Neural progenitor cell (in vitro differentiated cells): ENCODE measurements around the gene ZNF483. TPM values are rescaled to one million over a fixed set of nuclear protein-coding genes. Genes with fewer than 3 reads are reported as not detected.

Source experiments
- DNase-seq: peaks from one replicate; pipeline ENCODE4 v3.0.0-alpha.2; 2016; ENCODE audit warnings: low spot score
- H2AFZ ChIP-seq: fragments of 200-600 bp; sonication (generic); replicated peaks from 2 replicates; pipeline ENCODE4 v1.6.1; 2016; ENCODE audit warnings: antibody characterized with exemption
- H3F3A ChIP-seq: fragments of 200-600 bp; sonication (generic); 2 replicates; pipeline ENCODE4 v1.6.1; 2016; ENCODE audit warnings: antibody characterized with exemption, low read depth
- H3K27ac ChIP-seq: fragments of 200-600 bp; sonication (generic); 2 replicates; pipeline ENCODE4 v1.5.1; 2016; ENCODE audit warnings: mild to moderate bottlenecking
- H3K27me3 ChIP-seq: fragments of 200-600 bp; sonication (generic); 2 replicates; pipeline ENCODE4 v1.6.1; 2016; ENCODE audit warnings: mild to moderate bottlenecking, moderate library complexity
- H3K36me3 ChIP-seq: fragments of 200-600 bp; sonication (generic); 2 replicates; pipeline ENCODE4 v1.5.1; 2016
- H3K4me1 ChIP-seq: fragments of 200-600 bp; sonication (generic); 2 replicates; pipeline ENCODE4 v1.6.1; 2016; ENCODE audit warnings: mixed run types
- H3K4me2 ChIP-seq: fragments of 200-600 bp; sonication (generic); 2 replicates; pipeline ENCODE4 v1.6.1; 2016
- H3K4me3 ChIP-seq: fragments of 200-600 bp; sonication (generic); 2 replicates; pipeline ENCODE4 v1.5.1; 2016
- H3K79me2 ChIP-seq: fragments of 200-600 bp; sonication (generic); 2 replicates; pipeline ENCODE4 v1.6.1; 2016; ENCODE audit warnings: low read depth
- H3K9ac ChIP-seq: fragments of 200-600 bp; sonication (generic); 2 replicates; pipeline ENCODE4 v1.6.1; 2016
- H3K9me3 ChIP-seq: fragments of 200-600 bp; sonication (generic); 2 replicates; pipeline ENCODE4 v1.5.1; 2016; ENCODE audit warnings: low read depth
- H4K20me1 ChIP-seq: fragments of 200-600 bp; sonication (generic); 2 replicates; pipeline ENCODE4 v1.6.1; 2016; ENCODE audit warnings: low read depth
- H3K27ac Mint-ChIP-seq: 3 replicates; pipeline ENCODE4 v1.8.0; 2021; ENCODE audit warnings: mixed read lengths
- H3K27me3 Mint-ChIP-seq: 2 replicates; pipeline ENCODE4 v1.8.0; 2022; ENCODE audit warnings: low read depth, mild to moderate bottlenecking, inconsistent platforms, moderate library complexity, mixed read lengths; ENCODE audit not compliant: insufficient read depth
- H3K36me3 Mint-ChIP-seq: 3 replicates; pipeline ENCODE4 v1.8.0; 2021; ENCODE audit warnings: mixed read lengths
- H3K4me1 Mint-ChIP-seq: 3 replicates; pipeline ENCODE4 v1.8.0; 2021; ENCODE audit warnings: mixed read lengths
- H3K4me3 Mint-ChIP-seq: 3 replicates; pipeline ENCODE4 v1.8.0; 2021; ENCODE audit warnings: mild to moderate bottlenecking, moderate library complexity, mixed read lengths
- H3K9me3 Mint-ChIP-seq: 3 replicates; pipeline ENCODE4 v1.8.0; 2020; ENCODE audit warnings: mixed read lengths
- EZH2 ChIP-seq: fragments of 200-600 bp; sonication (generic); IDR thresholded peaks from 2 replicates; pipeline ENCODE4 v1.6.1; 2017; ENCODE audit warnings: antibody characterized with exemption, mild to moderate bottlenecking, moderate library complexity
- EZH2phosphoT487 ChIP-seq: fragments of 200-600 bp; sonication (generic); IDR thresholded peaks from 2 replicates; pipeline ENCODE4 v1.6.1; 2017; ENCODE audit warnings: antibody characterized with exemption
- total RNA-seq: library from RNA; depleted of rRNA; stranded (reverse); fragments of >200 nt; gene quantifications from 2 replicates; pipeline ENCODE4 v1.2.3, GENCODE V29; 2015; ENCODE audit warnings: low replicate concordance
- TF ChIP-seq, protein P1 (sequence below): fragments of 200-600 bp; sonication (generic); IDR thresholded peaks from 2 replicates; pipeline ENCODE4 v1.5.1; 2017; ENCODE audit warnings: antibody characterized with exemption, mild to moderate bottlenecking

ZNF483 gene
- total RNA-seq, 1 donor from 2014 or later: 30.7 TPM

- H3F3A ChIP-seq: no peaks in the 10 kb centered on the region
- no peak overlapping the region for H3K4me2 ChIP-seq
- H3K4me1 Mint-ChIP-seq: no peaks in the 10 kb centered on the region
- no peaks in the 10 kb centered on the region for H3K36me3 Mint-ChIP-seq
- no peaks in the 10 kb centered on the region for H3K4me1 ChIP-seq
- no peaks in the 10 kb centered on the region for H3K79me2 ChIP-seq
- no peak overlapping the region for H3K9ac ChIP-seq
- H3K9me3 ChIP-seq: no peaks in the 10 kb centered on the region
- no peak overlapping the region for H3K4me3 ChIP-seq
- H3K27me3 ChIP-seq: no peaks in the 10 kb centered on the region
- H3K9me3 Mint-ChIP-seq: no peaks in the 10 kb centered on the region
- TF ChIP-seq EZH2 (no peak), EZH2phosphoT487 (no peak)
- TF ChIP-seq, protein P1, sequence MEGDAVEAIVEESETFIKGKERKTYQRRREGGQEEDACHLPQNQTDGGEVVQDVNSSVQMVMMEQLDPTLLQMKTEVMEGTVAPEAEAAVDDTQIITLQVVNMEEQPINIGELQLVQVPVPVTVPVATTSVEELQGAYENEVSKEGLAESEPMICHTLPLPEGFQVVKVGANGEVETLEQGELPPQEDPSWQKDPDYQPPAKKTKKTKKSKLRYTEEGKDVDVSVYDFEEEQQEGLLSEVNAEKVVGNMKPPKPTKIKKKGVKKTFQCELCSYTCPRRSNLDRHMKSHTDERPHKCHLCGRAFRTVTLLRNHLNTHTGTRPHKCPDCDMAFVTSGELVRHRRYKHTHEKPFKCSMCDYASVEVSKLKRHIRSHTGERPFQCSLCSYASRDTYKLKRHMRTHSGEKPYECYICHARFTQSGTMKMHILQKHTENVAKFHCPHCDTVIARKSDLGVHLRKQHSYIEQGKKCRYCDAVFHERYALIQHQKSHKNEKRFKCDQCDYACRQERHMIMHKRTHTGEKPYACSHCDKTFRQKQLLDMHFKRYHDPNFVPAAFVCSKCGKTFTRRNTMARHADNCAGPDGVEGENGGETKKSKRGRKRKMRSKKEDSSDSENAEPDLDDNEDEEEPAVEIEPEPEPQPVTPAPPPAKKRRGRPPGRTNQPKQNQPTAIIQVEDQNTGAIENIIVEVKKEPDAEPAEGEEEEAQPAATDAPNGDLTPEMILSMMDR: no peak
- no peak overlapping the region for H3K27ac ChIP-seq
- no peak overlapping the region for H3K4me3 Mint-ChIP-seq
- H3K36me3 ChIP-seq: peaks cover 5% of the 10 kb centered on the region
- H4K20me1 ChIP-seq: no peaks in the 10 kb centered on the region
- no peak for DNase-seq
- no peak overlapping the region for H2AFZ ChIP-seq
- no peak overlapping the region for H3K27ac Mint-ChIP-seq
- H3K27me3 Mint-ChIP-seq: no peaks in the 10 kb centered on the region
Observed at GRCh38 chr9:111588846-111589245, 63.9 kb downstream of the ZNF483 start.

GRCh38 chr9:111597852-111598732, 73.1 kb downstream of the ZNF483 start:
- Mint-ChIP-seq H3K4me1 (peaks cover 15% of the 10 kb centered on the region), H3K27me3 (peaks cover 16% of the 10 kb centered on the region), H3K36me3 (peaks cover 10% of the 10 kb centered on the region), H3K9me3 (peaks cover 2% of the 10 kb centered on the region), H3K27ac (no peak overlapping the region), H3K4me3 (peak overlapping the region; percentile 90)
- peak; percentile 80 for DNase-seq
- Histone ChIP-seq H3K27me3 (peaks cover 13% of the 10 kb centered on the region), H3K9me3 (no peaks in the 10 kb centered on the region), H2AFZ (peak overlapping the region; percentile 88), H3K4me3 (peak overlapping the region; percentile 80), H4K20me1 (no peaks in the 10 kb centered on the region), H3K4me2 (peak overlapping the region; percentile 84), H3K9ac (no peak overlapping the region), H3K36me3 (peaks cover 4% of the 10 kb centered on the region), H3K4me1 (no peaks in the 10 kb centered on the region), H3K79me2 (peaks cover 7% of the 10 kb centered on the region), H3K27ac (no peak overlapping the region), H3F3A (peaks cover 8% of the 10 kb centered on the region)
- TF ChIP-seq EZH2phosphoT487 (no peak), EZH2 (no peak)
- TF ChIP-seq, protein P1: peak; percentile 80

DNA sequence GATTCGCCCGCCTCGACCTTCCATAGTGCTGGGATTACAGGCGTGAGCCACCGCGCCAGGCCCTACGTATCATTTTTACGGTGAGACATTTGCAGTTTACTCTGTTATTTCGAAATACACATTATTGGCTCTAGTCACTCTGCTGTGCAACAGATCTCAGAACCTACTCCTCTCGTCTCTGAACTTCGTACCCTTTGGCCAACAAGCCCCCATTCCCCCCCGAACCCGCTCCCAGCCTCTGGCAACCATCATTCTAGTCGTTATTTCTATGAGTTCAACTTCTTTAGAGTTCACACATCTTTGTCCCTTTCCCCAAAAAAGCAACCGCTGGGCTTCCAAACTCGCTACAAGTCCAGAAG, 73.7 kb downstream of the ZNF483 start:
- Histone ChIP-seq H3K9ac (peak overlapping the region; percentile 35), H3K36me3 (peaks cover 4% of the 10 kb centered on the region), H3K4me1 (peaks cover 2% of the 10 kb centered on the region), H2AFZ (peak overlapping the region; percentile 88), H3K27ac (no peak overlapping the region), H3K27me3 (peaks cover 13% of the 10 kb centered on the region), H3K79me2 (peaks cover 7% of the 10 kb centered on the region), H3F3A (peaks cover 8% of the 10 kb centered on the region), H3K4me3 (peak overlapping the region; percentile 80), H3K9me3 (no peaks in the 10 kb centered on the region), H4K20me1 (no peaks in the 10 kb centered on the region), H3K4me2 (peak overlapping the region; percentile 84)
- Mint-ChIP-seq H3K27me3 (peaks cover 16% of the 10 kb centered on the region), H3K36me3 (peaks cover 10% of the 10 kb centered on the region), H3K4me3 (peak overlapping the region; percentile 90), H3K27ac (no peak overlapping the region), H3K9me3 (peaks cover 2% of the 10 kb centered on the region), H3K4me1 (peaks cover 18% of the 10 kb centered on the region)
- DNase-seq: no peak
- no peak for TF ChIP-seq EZH2
- no peak for TF ChIP-seq EZH2phosphoT487
- TF ChIP-seq, protein P1: no peak
